ENCODE measurements around the gene ARTN.

ARTN gene

GRCh38 chr1:43976890-43977289 lies 43.3 kb downstream of the ARTN start:
- ChIA-PET POLR2A (interaction anchor here (0.6 kb wide), 1 partner anchor 892 kb away, joined by 11 read pairs; no protein-coding TSS in a partner anchor), CTCF (interaction anchor here (1.3 to 3.7 kb wide), 3 partner anchors 12 to 42 kb away, joined by 3 to 9 read pairs (median 8); no protein-coding TSS in a partner anchor)
- no peak for TF ChIP-seq CTCF (IDR thresholded peaks at IDR 0.05; ENCODE audit: control extremely low read depth, extremely low read depth, low read depth, missing control alignments)
- no peak for DNase-seq (ENCODE audit: extremely low spot score)

- CTCF ChIA-PET: interaction anchor here (1.3 to 3.7 kb wide), 3 partner anchors 11 to 43 kb away, joined by 3 to 9 read pairs (median 5); no protein-coding TSS in a partner anchor
- no peak for DNase-seq (ENCODE audit: extremely low spot score)
- POLR2A ChIA-PET: interaction anchor here (0.6 to 0.7 kb wide), 2 partner anchors 428 to 892 kb away, joined by 3 to 11 read pairs; no protein-coding TSS in a partner anchor
- TF ChIP-seq CTCF (IDR thresholded peaks at IDR 0.05; ENCODE audit: control extremely low read depth, extremely low read depth, low read depth, missing control alignments): no peak
Observed at GRCh38 chr1:43977376-43978263, 44.0 kb downstream of the ARTN start.

- ChIA-PET CTCF (interaction anchor here (1.3 kb wide), 2 partner anchors 14 to 43 kb away, joined by 3 to 5 read pairs; no protein-coding TSS in a partner anchor), POLR2A (interaction anchor here (0.7 kb wide), 1 partner anchor 428 kb away, joined by 3 read pairs; no protein-coding TSS in a partner anchor)
- DNase-seq (ENCODE audit: extremely low spot score): no peak
- TF ChIP-seq CTCF (IDR thresholded peaks at IDR 0.05; ENCODE audit: control extremely low read depth, extremely low read depth, low read depth, missing control alignments): no peak
Observed at GRCh38 chr1:43978264-43978550, 44.6 kb downstream of the ARTN start.

- ChIA-PET CTCF (interaction anchor here (1.3 kb wide), 1 partner anchor 44 kb away, joined by 5 read pairs; no protein-coding TSS in a partner anchor), POLR2A (interaction anchor here (0.7 kb wide), 1 partner anchor 429 kb away, joined by 3 read pairs; no protein-coding TSS in a partner anchor)
- no peak for TF ChIP-seq CTCF (IDR thresholded peaks at IDR 0.05; ENCODE audit: control extremely low read depth, extremely low read depth, low read depth, missing control alignments)
- peak; percentile 82 for DNase-seq (ENCODE audit: extremely low spot score)
Observed at GRCh38 chr1:43978551-43979260, 45.1 kb downstream of the ARTN start, which contains the start of gene B4GALT2. TSS of gene B4GALT2 (plus strand) at chr1:43979210. CDS start at chr1:43981161, 1,951 bp downstream.

- POLR2A ChIA-PET: no interaction called here
- no peak for TF ChIP-seq CTCF (IDR thresholded peaks at IDR 0.05; ENCODE audit: control extremely low read depth, extremely low read depth, low read depth, missing control alignments)
- DNase-seq (ENCODE audit: extremely low spot score): no peak
- CTCF ChIA-PET: no interaction called here
Observed at GRCh38 chr1:43979261-43979527, 45.6 kb downstream of the ARTN start.

GRCh38 chr1:43979528-43980254 lies 46.1 kb downstream of the ARTN start:
- ChIA-PET POLR2A (interaction anchor here (0.5 kb wide), 1 partner anchor 789 kb away, joined by 7 read pairs; no protein-coding TSS in a partner anchor), CTCF (interaction anchor here (1.0 kb wide), 1 partner anchor 26 kb away, joined by 3 read pairs; no protein-coding TSS in a partner anchor)
- TF ChIP-seq CTCF (IDR thresholded peaks at IDR 0.05; ENCODE audit: control extremely low read depth, extremely low read depth, low read depth, missing control alignments): no peak
- DNase-seq (ENCODE audit: extremely low spot score): peak; percentile 57
